ENCODE measurements around the gene TJP1. TPM values are rescaled to one million over a fixed set of nuclear protein-coding genes. Genes with fewer than 3 reads are reported as not detected.

TJP1 gene
- total RNA-seq, 2 donors from 2014 or later = 47.2 to 70.1 TPM

- Histone ChIP-seq H3K36me3 (no peaks in the 10 kb centered on the region), H3K27ac (no peak overlapping the region), H3K27me3 (no peaks in the 10 kb centered on the region), H3K4me1 (no peaks in the 10 kb centered on the region), H3K9ac (ENCODE audit: low read depth in 2 of 2, low read length in 2 of 2) (no peak overlapping the region), H3K4me3 (no peak overlapping the region), H3K9me3 (no peaks in the 10 kb centered on the region)
- TF ChIP-seq CTCF (IDR thresholded peaks at IDR 0.05) = no peak
- no peak for DNase-seq
- intact Hi-C loops (cut with DNase I) = loop anchor here (10.0 kb wide), 1 partner anchor 61 kb away; no protein-coding TSS in a partner anchor
These were observed 16.6 kb downstream of the TJP1 start for GRCh38 chr15:29805708-29806104.

- Histone ChIP-seq H3K4me3 (no peak overlapping the region), H3K9ac (ENCODE audit: low read depth in 2 of 2, low read length in 2 of 2) (no peak overlapping the region), H3K9me3 (no peaks in the 10 kb centered on the region), H3K27me3 (no peaks in the 10 kb centered on the region), H3K27ac (no peak overlapping the region), H3K4me1 (no peaks in the 10 kb centered on the region), H3K36me3 (no peaks in the 10 kb centered on the region)
- TF ChIP-seq CTCF (IDR thresholded peaks at IDR 0.05) = no peak
- intact Hi-C loops (cut with DNase I) = loop anchor here (10.0 kb wide), 1 partner anchor 60 kb away; no protein-coding TSS in a partner anchor
- peak; percentile 32 for DNase-seq
These were observed 17.1 kb downstream of the TJP1 start for GRCh38 chr15:29805043-29805707.

GRCh38 chr15:29802411-29802810 is 19.9 kb downstream of the TJP1 start:
- no peaks in the 10 kb centered on the region for H3K27me3 ChIP-seq
- no peak for DNase-seq
- intact Hi-C loops (cut with DNase I) = loop anchor here (5.0 to 10.0 kb wide), 2 partner anchors 58 to 120 kb away; no protein-coding TSS in a partner anchor
- no peak for TF ChIP-seq CTCF (IDR thresholded peaks at IDR 0.05)
- H3K27ac ChIP-seq = no peak overlapping the region
- H3K4me1 ChIP-seq = no peaks in the 10 kb centered on the region
- H3K4me3 ChIP-seq = no peak overlapping the region
- no peaks in the 10 kb centered on the region for H3K9me3 ChIP-seq
- H3K36me3 ChIP-seq = no peaks in the 10 kb centered on the region
- H3K9ac ChIP-seq (ENCODE audit: low read depth in 2 of 2, low read length in 2 of 2) = no peak overlapping the region

GRCh38 chr15:29800491-29801366 is 21.5 kb downstream of the TJP1 start:
- Histone ChIP-seq H3K27ac (no peak overlapping the region), H3K9me3 (no peaks in the 10 kb centered on the region), H3K9ac (ENCODE audit: low read depth in 2 of 2, low read length in 2 of 2) (no peak overlapping the region), H3K4me1 (no peaks in the 10 kb centered on the region), H3K4me3 (no peak overlapping the region), H3K36me3 (no peaks in the 10 kb centered on the region), H3K27me3 (no peaks in the 10 kb centered on the region)
- intact Hi-C loops (cut with DNase I) = loop anchor here (5.0 to 10.0 kb wide), 2 partner anchors 56 to 122 kb away; no protein-coding TSS in a partner anchor
- TF ChIP-seq CTCF (IDR thresholded peaks at IDR 0.05) = no peak
- no peak for DNase-seq

DNA sequence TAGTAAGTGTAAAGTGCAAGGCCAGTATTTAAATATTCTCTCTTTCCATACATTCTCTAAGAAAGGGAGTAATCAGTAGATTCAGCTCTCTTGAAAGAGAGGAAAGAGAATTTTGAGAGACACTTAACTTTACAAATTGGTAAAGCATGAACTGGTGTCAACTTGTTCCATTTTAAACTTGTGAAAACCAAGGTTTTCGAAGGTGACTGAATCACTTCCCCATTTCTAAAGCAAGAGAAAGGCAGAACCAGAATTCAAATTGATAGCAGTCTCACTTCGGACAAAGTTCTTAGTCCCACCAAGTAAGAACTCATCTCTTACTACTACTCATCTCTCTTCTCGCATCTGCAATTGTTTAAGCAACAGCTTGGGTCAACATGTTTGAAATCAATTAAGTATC is 22.4 kb downstream of the TJP1 start:
- H3K27me3 ChIP-seq = no peaks in the 10 kb centered on the region
- no peaks in the 10 kb centered on the region for H3K9me3 ChIP-seq
- H3K4me3 ChIP-seq = no peak overlapping the region
- H3K9ac ChIP-seq (ENCODE audit: low read depth in 2 of 2, low read length in 2 of 2) = no peak overlapping the region
- intact Hi-C loops (cut with DNase I) = loop anchor here (5.0 to 10.0 kb wide), 2 partner anchors 55 to 122 kb away; no protein-coding TSS in a partner anchor
- no peaks in the 10 kb centered on the region for H3K4me1 ChIP-seq
- no peak for DNase-seq
- no peak for TF ChIP-seq CTCF (IDR thresholded peaks at IDR 0.05)
- no peak overlapping the region for H3K27ac ChIP-seq
- H3K36me3 ChIP-seq = no peaks in the 10 kb centered on the region

Data from colonic mucosa (tissue), 4 donors.